HG03432 (cell line): ENCODE results near the gene PSMG3.
A peak's percentile ranks its signal among the peaks of the same experiment; 100 is the strongest.
"Not testable (repeated sequence)": the region's sequence is repeated elsewhere in the genome, so short reads cannot be mapped to it uniquely, and the experiment has no call there.

ENCODE experiments used
- ATAC-seq: cut with Tn5 transposase; IDR thresholded peaks from one replicate; pipeline ENCODE4 v1.9.1; 2021; ENCODE audit warnings: mild to moderate bottlenecking, moderate library complexity; ENCODE audit not compliant: unreplicated experiment

PSMG3 gene

GRCh38 chr7:1536455-1536742 is 33.4 kb downstream of the PSMG3 start:
- no peak for ATAC-seq

- ATAC-seq, result no peak
These were observed 34.0 kb downstream of the PSMG3 start for GRCh38 chr7:1535701-1536454.

GRCh38 chr7:1535100-1535458 is 34.8 kb downstream of the PSMG3 start:
- ATAC-seq, result no peak

GRCh38 chr7:1534330-1535099 is 35.3 kb downstream of the PSMG3 start:
- no peak for ATAC-seq

GRCh38 chr7:1533547-1534329 is 36.1 kb downstream of the PSMG3 start:
- ATAC-seq, result no peak

- ATAC-seq, result no peak
These were observed 36.6 kb downstream of the PSMG3 start for GRCh38 chr7:1533255-1533546.

GRCh38 chr7:1532456-1533254 is 37.2 kb downstream of the PSMG3 start:
- ATAC-seq, result no peak

GRCh38 chr7:1531979-1532455 is 37.8 kb downstream of the PSMG3 start:
- no peak for ATAC-seq

GRCh38 chr7:1531263-1531978 is 38.4 kb downstream of the PSMG3 start:
- ATAC-seq, result peak; percentile 21

- ATAC-seq, result peak; percentile 22
These were observed 38.9 kb downstream of the PSMG3 start for GRCh38 chr7:1530946-1531262.

- no peak for ATAC-seq
These were observed 40.3 kb downstream of the PSMG3 start for GRCh38 chr7:1529383-1530116.

GRCh38 chr7:1526271-1526754 is 43.5 kb downstream of the PSMG3 start:
- no peak for ATAC-seq

- no peak for ATAC-seq
These were observed 44.4 kb downstream of the PSMG3 start for GRCh38 chr7:1525409-1525808.

GRCh38 chr7:1523844-1524243 is 46.0 kb downstream of the PSMG3 start:
- no peak for ATAC-seq

GRCh38 chr7:1523208-1523607 is 46.6 kb downstream of the PSMG3 start:
- ATAC-seq, result no peak

GRCh38 chr7:1521456-1521855 is 48.4 kb downstream of the PSMG3 start:
- ATAC-seq, result no peak

GRCh38 chr7:1520539-1521234 is 49.1 kb downstream of the PSMG3 start:
- ATAC-seq, result no peak

GRCh38 chr7:1519322-1519922 is 50.4 kb downstream of the PSMG3 start:
- not testable (repeated sequence) for ATAC-seq
